NB4 (cell line): ENCODE measurements around the gene ZNF253.
"Not testable (repeated sequence)": the region's sequence is repeated elsewhere in the genome, so short reads cannot be mapped to it uniquely, and the experiment has no call there.

ENCODE experiments used
- DNase-seq: peaks from one replicate; pipeline ENCODE4 v3.0.0; 2010; ENCODE audit warnings: low read depth
- H3K4me3 ChIP-seq: one replicate; pipeline ENCODE4 v1.5.1; 2011; ENCODE audit warnings: mild to moderate bottlenecking, low read depth, low read length, moderate library complexity
- MYC ChIP-seq: IDR thresholded peaks from 2 replicates; pipeline ENCODE4 v1.6.1; 2011; ENCODE audit warnings: low read depth, low read length
- POLR2A ChIP-seq: IDR thresholded peaks from 2 replicates; pipeline ENCODE4 v1.6.1; 2011; ENCODE audit warnings: mild to moderate bottlenecking; ENCODE audit not compliant: insufficient read length; ENCODE audit errors: extremely low read depth
- TF ChIP-seq, protein P1 (sequence below): IDR thresholded peaks from 2 replicates; pipeline ENCODE4 v1.6.1; 2011; ENCODE audit warnings: low read depth, low read length
- TF ChIP-seq, protein P2 (sequence below): IDR thresholded peaks from one replicate; pipeline ENCODE4 v1.5.1; 2012; ENCODE audit warnings: low read depth, low read length

ZNF253 gene

DNA sequence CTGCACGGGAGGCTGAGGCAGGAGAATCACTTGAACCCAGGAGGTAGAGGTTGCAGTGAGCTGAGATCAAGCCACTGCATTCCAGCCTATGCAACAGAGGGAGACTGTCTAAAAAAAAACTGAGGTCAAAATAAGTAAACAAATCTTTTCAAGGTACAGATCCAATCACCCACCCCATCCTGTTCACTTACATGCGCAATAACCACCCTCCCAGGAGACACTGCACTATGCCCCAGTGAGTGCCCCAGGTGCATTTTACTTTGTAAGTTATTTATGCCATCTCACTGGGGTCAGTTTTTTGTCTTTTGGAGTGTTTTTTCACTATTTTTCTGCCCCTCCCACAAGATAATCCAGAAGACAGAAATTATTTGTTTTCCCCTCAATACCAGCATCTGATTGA is 6.9 kb upstream of the ZNF253 start:
- TF ChIP-seq, protein P1, sequence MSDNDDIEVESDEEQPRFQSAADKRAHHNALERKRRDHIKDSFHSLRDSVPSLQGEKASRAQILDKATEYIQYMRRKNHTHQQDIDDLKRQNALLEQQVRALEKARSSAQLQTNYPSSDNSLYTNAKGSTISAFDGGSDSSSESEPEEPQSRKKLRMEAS: no peak
- TF ChIP-seq POLR2A (no peak), MYC (no peak)
- TF ChIP-seq, protein P2, sequence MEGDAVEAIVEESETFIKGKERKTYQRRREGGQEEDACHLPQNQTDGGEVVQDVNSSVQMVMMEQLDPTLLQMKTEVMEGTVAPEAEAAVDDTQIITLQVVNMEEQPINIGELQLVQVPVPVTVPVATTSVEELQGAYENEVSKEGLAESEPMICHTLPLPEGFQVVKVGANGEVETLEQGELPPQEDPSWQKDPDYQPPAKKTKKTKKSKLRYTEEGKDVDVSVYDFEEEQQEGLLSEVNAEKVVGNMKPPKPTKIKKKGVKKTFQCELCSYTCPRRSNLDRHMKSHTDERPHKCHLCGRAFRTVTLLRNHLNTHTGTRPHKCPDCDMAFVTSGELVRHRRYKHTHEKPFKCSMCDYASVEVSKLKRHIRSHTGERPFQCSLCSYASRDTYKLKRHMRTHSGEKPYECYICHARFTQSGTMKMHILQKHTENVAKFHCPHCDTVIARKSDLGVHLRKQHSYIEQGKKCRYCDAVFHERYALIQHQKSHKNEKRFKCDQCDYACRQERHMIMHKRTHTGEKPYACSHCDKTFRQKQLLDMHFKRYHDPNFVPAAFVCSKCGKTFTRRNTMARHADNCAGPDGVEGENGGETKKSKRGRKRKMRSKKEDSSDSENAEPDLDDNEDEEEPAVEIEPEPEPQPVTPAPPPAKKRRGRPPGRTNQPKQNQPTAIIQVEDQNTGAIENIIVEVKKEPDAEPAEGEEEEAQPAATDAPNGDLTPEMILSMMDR: no peak
- no peak overlapping the region for H3K4me3 ChIP-seq
- no peak for DNase-seq

DNA sequence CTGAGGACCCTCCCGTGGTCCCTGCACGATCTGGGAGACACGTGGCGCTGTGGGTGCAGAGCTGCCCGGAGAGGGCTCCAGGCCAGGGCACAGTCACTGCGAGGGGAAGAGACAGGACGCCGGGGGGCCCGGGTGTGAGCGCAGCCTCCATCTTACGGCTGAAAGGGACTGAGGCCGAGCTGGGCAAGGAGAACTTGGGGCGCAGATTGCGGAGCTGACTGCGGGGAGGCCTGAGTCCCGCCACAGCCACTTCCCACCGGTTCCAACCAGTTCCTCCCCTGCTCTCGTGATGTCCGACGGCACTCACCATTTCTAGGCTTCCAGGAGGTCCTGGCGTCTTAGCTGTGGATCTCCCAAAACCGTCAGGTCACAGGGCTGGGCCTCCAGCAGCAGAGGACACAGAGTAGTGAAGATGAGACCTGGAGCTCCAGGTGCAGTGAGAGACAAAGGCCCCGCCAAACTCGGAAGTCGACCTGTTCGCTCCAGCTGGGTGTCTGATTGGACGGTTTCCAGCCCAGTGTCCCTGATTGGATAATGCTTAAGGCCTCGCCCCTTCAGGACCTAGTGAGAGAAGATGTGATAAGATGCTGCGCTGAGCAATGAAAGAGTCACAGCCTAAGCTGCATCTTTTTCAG is 4.8 kb upstream of the ZNF253 start:
- H3K4me3 ChIP-seq: no peak overlapping the region
- no peak for TF ChIP-seq MYC
- TF ChIP-seq, protein P1: no peak
- TF ChIP-seq POLR2A: no peak
- TF ChIP-seq, protein P2: no peak
- no peak for DNase-seq

DNA sequence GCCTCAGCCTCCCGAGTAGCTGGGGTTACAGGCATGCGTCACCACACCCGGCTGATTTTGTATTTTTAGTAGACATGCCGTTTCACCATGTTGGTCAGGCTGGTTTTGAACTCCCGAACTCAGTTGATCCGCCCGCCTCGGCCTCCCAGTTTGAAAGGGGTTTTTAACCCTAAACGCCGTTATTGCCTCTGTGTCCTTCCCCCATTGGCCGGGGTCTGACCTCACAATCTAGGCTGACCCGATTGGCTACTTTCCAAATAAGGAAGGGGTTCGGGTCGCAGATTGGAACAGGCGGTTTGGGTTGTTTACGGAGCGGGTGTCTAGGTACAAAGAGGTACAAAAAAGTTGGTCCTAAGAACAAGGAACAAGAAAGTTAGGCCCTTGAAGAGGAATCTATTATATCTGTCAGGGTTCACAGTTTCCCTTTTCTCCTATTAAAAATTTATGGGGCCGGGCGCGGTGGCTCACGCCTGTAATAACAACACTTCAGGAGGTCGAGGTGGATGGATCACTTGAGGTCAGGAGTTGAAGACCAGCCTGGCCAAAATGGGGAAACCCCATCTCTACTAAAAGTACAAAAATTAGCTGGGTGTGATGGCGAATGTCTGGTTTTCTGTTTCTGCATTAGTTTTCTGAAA is 1.0 kb downstream of the ZNF253 start:
- peak overlapping the region; percentile 79 for H3K4me3 ChIP-seq
- TF ChIP-seq, protein P2: no peak
- TF ChIP-seq, protein P1: no peak
- TF ChIP-seq POLR2A: no peak
- no peak for TF ChIP-seq MYC
- DNase-seq: peak; percentile 43

DNA sequence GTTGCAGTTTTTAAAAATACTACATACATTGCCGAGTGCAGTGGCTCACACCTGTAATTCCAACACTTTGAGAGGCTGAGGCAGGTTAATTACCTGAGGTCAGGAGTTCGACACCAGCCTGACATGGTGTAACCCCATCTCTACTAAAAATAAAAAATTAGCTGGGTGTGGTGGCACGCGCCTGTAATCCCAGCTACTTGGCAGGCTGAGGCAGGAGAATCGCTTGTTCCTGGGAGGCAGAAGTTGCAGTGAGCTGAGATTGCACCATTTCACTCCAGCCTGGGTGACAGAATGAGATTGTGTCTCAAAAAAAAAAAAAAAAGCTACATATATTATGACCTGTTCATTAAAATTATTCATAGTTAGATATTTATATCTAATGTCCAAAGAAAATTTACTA is 4.4 kb downstream of the ZNF253 start:
- not testable (repeated sequence) for H3K4me3 ChIP-seq, DNase-seq

DNA sequence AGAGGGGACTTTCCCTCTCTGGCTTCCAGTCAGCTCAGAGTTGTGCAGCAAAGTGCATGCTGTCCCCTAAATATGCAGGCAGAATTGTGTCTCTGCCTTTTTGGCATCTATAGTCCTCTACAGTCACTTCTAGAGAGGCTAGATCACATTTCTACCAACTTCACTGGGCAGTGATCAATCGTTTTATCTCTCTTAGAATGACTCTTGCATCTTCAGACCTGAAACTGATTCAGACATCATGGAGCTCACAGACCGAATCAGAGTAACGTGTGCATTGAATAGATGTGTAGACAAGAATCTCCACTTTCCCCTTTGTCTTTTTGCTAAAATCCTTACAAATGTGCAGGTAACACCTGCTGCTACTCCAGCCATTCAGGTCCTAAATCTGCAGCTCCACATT is 6.2 kb downstream of the ZNF253 start:
- TF ChIP-seq POLR2A: no peak
- TF ChIP-seq, protein P2: no peak
- no peak for TF ChIP-seq MYC
- TF ChIP-seq, protein P1: no peak
- H3K4me3 ChIP-seq: no peak overlapping the region
- no peak for DNase-seq

DNA sequence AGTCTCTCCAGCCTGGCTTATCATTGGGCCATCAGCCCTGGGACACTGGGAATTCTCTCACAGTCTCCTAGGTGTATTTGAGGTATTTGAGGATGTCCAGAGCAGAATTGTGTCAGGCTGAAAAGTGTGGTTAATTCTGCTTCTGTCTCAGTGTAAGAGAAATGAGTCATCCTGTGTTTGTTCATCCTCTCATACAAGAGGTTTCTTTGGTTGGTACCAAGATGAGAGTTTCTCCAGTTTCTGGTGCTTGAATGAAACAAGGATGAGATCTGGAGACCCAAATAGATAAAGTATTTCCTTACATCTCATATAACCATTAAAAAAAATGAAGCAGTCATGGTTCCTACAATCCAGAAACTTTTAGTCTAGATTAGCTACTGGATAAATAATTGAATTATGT is 7.7 kb downstream of the ZNF253 start:
- TF ChIP-seq, protein P1: no peak
- TF ChIP-seq POLR2A (no peak), MYC (no peak)
- TF ChIP-seq, protein P2: no peak
- no peak overlapping the region for H3K4me3 ChIP-seq
- DNase-seq: peak; percentile 11
